IPS-11a (cell line): Measurements from ENCODE around the gene CDKN1A.

Experiments
- H3K4me3 ChIP-seq: one replicate; pipeline ENCODE4 v1.5.1; 2013; ENCODE audit warnings: low read depth, low read length, control low read depth

The CDKN1A gene

GRCh38 chr6:36655085-36655724 is 23.3 kb upstream of the CDKN1A start:
- no peak overlapping the region for H3K4me3 ChIP-seq

- no peak overlapping the region for H3K4me3 ChIP-seq
These were observed 22.1 kb upstream of the CDKN1A start for GRCh38 chr6:36656441-36656840.

GRCh38 chr6:36657271-36657670 is 21.2 kb upstream of the CDKN1A start:
- no peak overlapping the region for H3K4me3 ChIP-seq

GRCh38 chr6:36657942-36658544 is 20.5 kb upstream of the CDKN1A start:
- H3K4me3 ChIP-seq = no peak overlapping the region

GRCh38 chr6:36659271-36659670 is 19.2 kb upstream of the CDKN1A start:
- no peak overlapping the region for H3K4me3 ChIP-seq

- H3K4me3 ChIP-seq = peak overlapping the region; percentile 4
These were observed 17.6 kb upstream of the CDKN1A start for GRCh38 chr6:36660771-36661471.

- no peak overlapping the region for H3K4me3 ChIP-seq
These were observed 16.1 kb upstream of the CDKN1A start for GRCh38 chr6:36662380-36662779.

GRCh38 chr6:36662827-36663256 is 15.7 kb upstream of the CDKN1A start:
- H3K4me3 ChIP-seq = no peak overlapping the region

GRCh38 chr6:36663504-36664446 is 14.7 kb upstream of the CDKN1A start:
- no peak overlapping the region for H3K4me3 ChIP-seq

GRCh38 chr6:36665180-36665579 is 13.3 kb upstream of the CDKN1A start:
- no peak overlapping the region for H3K4me3 ChIP-seq

GRCh38 chr6:36666287-36666686 is 12.2 kb upstream of the CDKN1A start:
- no peak overlapping the region for H3K4me3 ChIP-seq

- no peak overlapping the region for H3K4me3 ChIP-seq
These were observed 11.5 kb upstream of the CDKN1A start for GRCh38 chr6:36666826-36667591.

- H3K4me3 ChIP-seq = no peak overlapping the region
These were observed 9.9 kb upstream of the CDKN1A start for GRCh38 chr6:36668591-36668990.

- H3K4me3 ChIP-seq = no peak overlapping the region
These were observed 9.5 kb upstream of the CDKN1A start for GRCh38 chr6:36669002-36669401.

- H3K4me3 ChIP-seq = no peak overlapping the region
These were observed 8.2 kb upstream of the CDKN1A start for GRCh38 chr6:36670271-36670670.

- no peak overlapping the region for H3K4me3 ChIP-seq
These were observed 6.7 kb upstream of the CDKN1A start for GRCh38 chr6:36671687-36672375.

GRCh38 chr6:36673882-36674281 is 4.6 kb upstream of the CDKN1A start:
- no peak overlapping the region for H3K4me3 ChIP-seq

GRCh38 chr6:36674942-36675341 is 3.6 kb upstream of the CDKN1A start:
- no peak overlapping the region for H3K4me3 ChIP-seq

GRCh38 chr6:36676141-36677058 is 2.1 kb upstream of the CDKN1A start:
- H3K4me3 ChIP-seq = no peak overlapping the region
